WI38 (cell line): ENCODE results near the gene MRTFB.

Source experiments
- H3K4me3 ChIP-seq: 2 replicates; pipeline ENCODE4 v1.5.1; 2011; ENCODE audit warnings: low read depth, mild to moderate bottlenecking, control low read depth, low read length
- CTCF ChIP-seq: IDR thresholded peaks from 2 replicates; pipeline ENCODE4 v1.5.1; 2012; ENCODE audit warnings: low read depth, mild to moderate bottlenecking, control low read depth, low read length

Gene MRTFB

GRCh38 chr16:14244196-14245010 lies 173.3 kb downstream of the MRTFB start:
- no peak for TF ChIP-seq CTCF
- no peak overlapping the region for H3K4me3 ChIP-seq

- no peak for TF ChIP-seq CTCF
- no peak overlapping the region for H3K4me3 ChIP-seq
Measured at GRCh38 chr16:14248791-14249190, 177.7 kb downstream of the MRTFB start.

- TF ChIP-seq CTCF, result peak; percentile 80
Measured at GRCh38 chr16:14249291-14250032, 178.3 kb downstream of the MRTFB start.

GRCh38 chr16:14251419-14251818 lies 180.3 kb downstream of the MRTFB start:
- H3K4me3 ChIP-seq, result no peak overlapping the region
- no peak for TF ChIP-seq CTCF

More at GRCh38 chr16:14249291-14250032, 178.3 kb downstream of the MRTFB start:
- H3K4me3 ChIP-seq, result no peak overlapping the region

- no peak for TF ChIP-seq CTCF
- no peak overlapping the region for H3K4me3 ChIP-seq
Measured at GRCh38 chr16:14252860-14253259, 181.7 kb downstream of the MRTFB start.

GRCh38 chr16:14263011-14263410 lies 191.9 kb downstream of the MRTFB start:
- H3K4me3 ChIP-seq, result no peak overlapping the region
- no peak for TF ChIP-seq CTCF

- no peak for TF ChIP-seq CTCF
- H3K4me3 ChIP-seq, result no peak overlapping the region
Measured at GRCh38 chr16:14263769-14264168, 192.7 kb downstream of the MRTFB start.
